ENCODE results near the gene TTC7B.

DNA sequence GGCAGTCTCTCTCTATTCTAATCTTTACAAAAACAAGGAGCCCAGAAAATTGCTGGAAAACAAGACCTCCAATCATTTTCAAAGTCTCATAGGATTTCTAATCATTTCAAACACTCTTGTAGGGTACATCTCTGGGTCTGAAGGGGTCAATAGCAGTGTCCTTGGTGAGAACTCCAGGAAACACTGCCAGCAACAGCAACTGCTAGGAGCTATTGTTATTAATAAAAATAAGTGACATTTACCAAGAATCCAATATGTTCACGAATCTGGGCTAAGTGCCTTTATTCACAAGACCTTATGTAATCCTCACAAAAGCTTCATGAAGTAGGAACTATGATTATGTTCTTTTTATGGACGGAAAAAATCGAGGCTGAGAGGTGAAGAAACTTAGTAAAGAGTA, 72.8 kb downstream of the TTC7B start:
- TF ChIP-seq CTCF (IDR thresholded peaks at IDR 0.05; ENCODE audit: borderline replicate concordance, extremely low read depth, low read length, poor library complexity, severe bottlenecking) (no peak), EZH2 (IDR thresholded peaks at IDR 0.05; ENCODE audit: borderline replicate concordance, low read depth, low read length, severe bottlenecking) (no peak)
